Measurements from ENCODE around the gene RAB20.
A peak's percentile ranks its signal among the peaks of the same experiment; 100 is the strongest.
"Not testable (repeated sequence)": the region's sequence is repeated elsewhere in the genome, so short reads cannot be mapped to it uniquely, and the experiment has no call there.

The RAB20 gene

GRCh38 chr13:110535526-110535925 lies 26.0 kb downstream of the RAB20 start:
- peak in 3 of 10 donors; percentile 52 to 67 (median 60) for DNase-seq
- intact Hi-C loops (cut with DNase I) = no loop called here

- intact Hi-C loops (cut with DNase I) = no loop called here
- peak in 3 of 10 donors; percentile 20 to 68 (median 60) for DNase-seq
These were observed 27.5 kb downstream of the RAB20 start for GRCh38 chr13:110533771-110534670.

DNA sequence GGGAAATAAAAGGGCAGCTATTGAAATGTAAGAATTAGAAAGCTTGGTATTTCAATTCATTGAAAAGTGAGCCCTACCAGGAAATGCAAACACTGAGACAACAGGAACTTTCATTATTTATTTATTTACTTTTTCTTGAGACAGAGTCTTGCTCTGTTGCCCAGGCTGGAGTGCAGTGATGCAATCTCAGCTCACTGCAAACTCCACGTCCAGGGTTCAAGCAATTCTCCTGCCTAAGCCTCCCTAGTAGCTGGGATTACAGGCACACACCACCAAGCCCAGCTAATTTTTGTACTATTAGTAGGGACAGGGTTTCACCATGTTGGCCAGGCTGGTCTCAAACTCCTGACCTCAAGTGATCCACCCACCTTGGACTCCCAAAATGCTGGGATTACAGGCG lies 29.3 kb downstream of the RAB20 start:
- DNase-seq; intact Hi-C loops (cut with DNase I): not testable (repeated sequence)

GRCh38 chr13:110531671-110532083 lies 29.8 kb downstream of the RAB20 start:
- peak in 3 of 10 donors; percentile 46 to 71 (median 63) for DNase-seq
- intact Hi-C loops (cut with DNase I) = no loop called here

DNA sequence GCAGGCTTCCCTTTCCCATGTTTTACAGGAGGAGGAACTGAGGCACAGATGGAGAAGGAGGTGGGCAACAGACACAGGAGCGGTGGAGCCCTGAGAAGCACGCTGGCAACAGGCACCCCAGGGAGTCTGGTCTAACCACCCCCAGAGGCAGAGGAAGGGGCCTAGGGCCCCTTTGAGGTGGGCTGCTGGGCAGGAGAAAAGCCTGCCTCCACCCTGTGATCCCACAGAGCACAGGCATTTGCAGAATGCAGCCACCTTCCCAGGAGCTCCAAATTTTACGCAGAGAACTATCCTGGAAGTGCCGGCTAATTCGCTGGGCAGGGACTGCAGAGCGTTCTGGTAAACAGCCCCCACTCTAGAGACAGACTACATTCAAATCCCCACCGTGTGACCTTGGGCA lies 30.4 kb downstream of the RAB20 start:
- intact Hi-C loops (cut with DNase I) = no loop called here
- peak in 1 of 10 donors; percentile 41 for DNase-seq

- DNase-seq = peak in 3 of 10 donors; percentile 35 to 73 (median 63)
- intact Hi-C loops (cut with DNase I) = no loop called here
These were observed 31.8 kb downstream of the RAB20 start for GRCh38 chr13:110529522-110530311.

GRCh38 chr13:110528911-110529310 lies 32.6 kb downstream of the RAB20 start:
- peak in 1 of 10 donors; percentile 5 for DNase-seq
- intact Hi-C loops (cut with DNase I) = no loop called here

- intact Hi-C loops (cut with DNase I) = no loop called here
- DNase-seq = peak in 1 of 10 donors; percentile 21
These were observed 33.2 kb downstream of the RAB20 start for GRCh38 chr13:110528371-110528770.

- peak in 2 of 10 donors; percentile 39 to 64 for DNase-seq
- intact Hi-C loops (cut with DNase I) = no loop called here
These were observed 35.9 kb downstream of the RAB20 start for GRCh38 chr13:110525328-110526319.

GRCh38 chr13:110524541-110525257 lies 36.8 kb downstream of the RAB20 start:
- peak in 2 of 10 donors; percentile 28 to 51 for DNase-seq
- intact Hi-C loops (cut with DNase I) = no loop called here

- intact Hi-C loops (cut with DNase I) = no loop called here
These were observed 37.5 kb downstream of the RAB20 start for GRCh38 chr13:110523838-110524540.

GRCh38 chr13:110523180-110523579 lies 38.3 kb downstream of the RAB20 start:
- DNase-seq = peak in 1 of 10 donors; percentile 75
- intact Hi-C loops (cut with DNase I) = no loop called here

More at GRCh38 chr13:110523838-110524540, 37.5 kb downstream of the RAB20 start:
- DNase-seq = peak in 1 of 10 donors; percentile 73

- intact Hi-C loops (cut with DNase I) = no loop called here
- peak in 1 of 10 donors; percentile 14 for DNase-seq
These were observed 38.8 kb downstream of the RAB20 start for GRCh38 chr13:110522721-110523120.

DNA sequence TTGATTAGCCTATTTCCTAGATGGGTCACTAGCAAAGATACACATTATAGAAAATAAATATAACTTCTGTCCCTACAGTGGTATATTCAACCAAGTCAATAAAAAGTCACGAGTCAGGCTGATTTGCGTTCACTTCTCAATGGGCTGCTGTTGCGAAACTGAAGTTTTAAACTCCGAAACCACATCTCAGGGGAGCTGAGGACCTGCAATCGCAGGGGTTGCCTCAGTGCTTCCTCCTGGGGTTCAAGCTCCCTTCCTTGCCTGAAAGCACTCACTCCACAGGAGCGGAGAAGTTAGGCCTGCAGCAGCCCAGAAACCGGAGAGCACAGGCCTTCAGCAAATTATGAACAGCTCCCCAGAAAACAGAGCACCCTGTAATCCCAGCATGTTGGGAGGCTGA lies 39.6 kb downstream of the RAB20 start:
- intact Hi-C loops (cut with DNase I) = no loop called here

GRCh38 chr13:110521296-110521680 lies 40.2 kb downstream of the RAB20 start:
- no peak for DNase-seq
- intact Hi-C loops (cut with DNase I) = no loop called here

More for the DNA sequence above, 39.6 kb downstream of the RAB20 start:
- peak in 1 of 10 donors; percentile 44 for DNase-seq

GRCh38 chr13:110520431-110521295 lies 40.9 kb downstream of the RAB20 start:
- peak; percentile 22 to 92 (median 60) for DNase-seq
- intact Hi-C loops (cut with DNase I) = no loop called here

- intact Hi-C loops (cut with DNase I) = no loop called here
- peak in 3 of 10 donors; percentile 34 to 65 (median 35) for DNase-seq
These were observed 42.0 kb downstream of the RAB20 start for GRCh38 chr13:110519506-110519905.

- peak in 3 of 10 donors; percentile 50 to 67 (median 51) for DNase-seq
- intact Hi-C loops (cut with DNase I) = no loop called here
These were observed 42.5 kb downstream of the RAB20 start for GRCh38 chr13:110519046-110519445.
